KG1 (cell line): ENCODE measurements around the gene GOLGA2.

Source experiments
- DNase-seq: peaks from one replicate; lab custom pipeline; 2025; lab: John Stamatoyannopoulos, UW

The GOLGA2 gene

DNA sequence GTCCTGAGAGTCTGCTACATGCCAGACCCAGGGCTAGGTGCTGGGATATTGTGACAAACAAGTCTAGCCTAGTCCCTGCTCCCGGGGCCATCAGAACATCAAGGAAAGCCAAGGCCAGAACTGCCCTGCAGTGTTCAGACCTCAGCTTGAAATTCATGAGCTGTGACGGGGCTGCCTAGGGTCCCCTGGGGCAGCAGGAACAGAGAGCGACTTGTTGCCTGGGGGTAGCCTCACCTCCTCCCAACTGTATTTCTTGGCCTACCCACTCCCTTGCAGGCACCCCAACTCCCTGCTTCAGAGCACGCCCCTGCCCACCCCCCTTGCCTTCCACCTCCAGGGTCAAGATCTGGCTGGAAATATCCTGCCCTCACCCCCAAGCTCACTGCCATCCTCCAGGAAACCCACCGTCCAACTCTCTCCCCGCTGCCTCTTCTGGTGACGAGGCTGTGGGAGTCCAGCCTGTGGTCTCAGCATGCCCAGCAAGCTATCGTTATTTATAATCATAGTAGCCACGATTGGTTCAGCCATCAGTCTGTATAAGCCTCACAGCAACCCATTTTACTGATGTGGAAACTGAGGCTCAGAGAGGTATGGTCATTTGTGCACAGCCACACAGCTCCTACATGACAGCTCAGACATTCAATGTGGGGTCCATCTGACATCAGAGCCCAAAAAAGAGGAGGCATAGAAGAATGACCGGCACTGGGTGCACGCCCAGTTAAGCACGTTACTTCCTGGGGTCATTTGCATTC lies 61.9 kb downstream of the GOLGA2 start:
- DNase-seq, result no peak

- no peak for DNase-seq
Observed at GRCh38 chr9:128211981-128212281, 63.9 kb downstream of the GOLGA2 start.

- no peak for DNase-seq
Observed at GRCh38 chr9:128211186-128211980, 64.4 kb downstream of the GOLGA2 start.

DNA sequence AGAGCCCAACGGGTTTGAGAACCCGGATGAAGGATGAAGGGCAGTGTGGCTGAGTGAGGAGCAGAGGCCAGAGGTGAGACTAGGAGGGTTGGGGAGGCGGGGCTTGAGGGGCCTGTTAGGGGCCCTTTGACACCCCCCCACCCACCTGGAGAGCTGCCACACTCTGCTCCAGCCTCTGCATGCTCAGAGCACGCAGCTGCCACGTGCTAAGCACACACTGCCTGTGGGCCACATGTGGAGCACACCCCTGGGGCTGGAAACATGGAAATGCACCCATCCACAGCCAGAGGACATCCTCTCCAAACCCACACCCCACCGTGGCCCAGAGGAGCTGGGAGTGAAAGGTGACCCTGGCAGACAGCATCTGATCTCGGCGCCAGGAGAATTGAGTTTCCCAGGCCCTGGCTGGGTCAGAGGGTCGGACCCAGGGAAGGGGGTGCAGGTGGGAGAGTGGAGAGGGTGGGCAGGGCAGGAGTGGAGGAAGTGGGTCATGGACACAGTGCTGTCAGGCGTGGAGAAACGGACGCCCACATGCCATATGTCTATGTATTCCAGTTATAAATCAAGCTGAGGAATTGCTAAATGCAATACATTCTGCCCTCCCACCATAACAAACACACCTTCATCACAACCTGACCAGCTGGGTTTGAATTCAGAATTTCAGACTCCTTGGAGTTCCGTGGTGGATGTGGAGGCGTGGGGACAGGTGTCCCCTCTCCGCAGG lies 66.7 kb downstream of the GOLGA2 start:
- no peak for DNase-seq

DNA sequence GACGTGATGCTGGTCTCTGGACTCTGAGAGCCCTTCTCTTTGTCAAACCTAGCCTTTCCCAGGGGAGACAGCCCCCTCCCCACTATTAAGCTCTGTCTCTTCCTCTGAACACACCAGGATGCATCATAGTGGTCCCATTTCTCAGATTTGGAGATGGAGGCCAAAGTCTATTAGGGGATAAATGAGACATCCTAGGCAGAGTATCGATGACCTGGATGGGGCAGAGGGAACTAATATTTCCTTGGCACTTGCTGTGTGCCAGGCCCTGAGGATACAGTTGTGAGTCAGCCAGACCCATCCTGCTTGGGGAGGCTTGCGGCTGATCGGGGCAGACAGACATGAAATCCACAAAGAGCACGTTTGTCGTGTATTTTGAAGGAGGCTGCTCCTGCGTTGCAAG lies 67.4 kb downstream of the GOLGA2 start:
- no peak for DNase-seq

- DNase-seq, result no peak
Observed at GRCh38 chr9:128206916-128207910, 68.6 kb downstream of the GOLGA2 start.

DNA sequence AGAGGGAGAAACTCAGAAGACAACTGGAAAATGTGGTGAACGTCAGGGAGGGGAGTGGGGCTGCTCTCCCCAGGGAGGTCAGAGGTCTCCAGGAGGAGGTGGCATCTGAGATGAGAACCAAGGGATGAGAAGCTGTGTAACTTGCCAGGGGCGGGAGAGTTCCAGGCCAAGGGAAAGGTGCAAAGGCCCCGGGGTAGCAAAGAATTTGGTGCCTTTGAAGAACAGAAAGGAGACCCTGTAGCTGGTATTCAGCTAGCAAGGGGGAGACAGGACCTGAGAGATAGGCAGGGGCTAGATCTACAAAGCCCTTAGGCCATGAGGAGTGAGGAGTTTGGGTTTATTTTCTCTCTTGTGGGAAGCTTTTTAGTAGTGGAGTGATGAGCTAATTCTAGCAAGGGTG lies 69.3 kb downstream of the GOLGA2 start:
- no peak for DNase-seq
